Gastrocnemius medialis (tissue), 4 donors: ENCODE measurements around the gene GABRG3.

Experiments
- POLR2A ChIP-seq, 2 donors: fragments of 450-650 bp; IDR thresholded peaks; one replicate each; pipeline ENCODE4 v1.6.1; 2017; ENCODE audit warnings: antibody characterized with exemption in 2 of 2, mild to moderate bottlenecking in 2 of 2, moderate library complexity in 2 of 2
- TF ChIP-seq, protein P1 (sequence below), 5 experiments: fragments of 450-650 bp in 3 of 5; fragments of 200-600 bp in 2 of 5; sonication (generic) in 2 of 5; IDR thresholded peaks in 4 of 5; conservative IDR thresholded peaks in 1 of 5; 1 replicate in 4 of 5; 2 replicates in 1 of 5; pipeline ENCODE4 v1.5.1; 2016 to 2019; ENCODE audit warnings: antibody characterized with exemption in 5 of 5, mild to moderate bottlenecking in 3 of 5, moderate library complexity in 3 of 5

DNA sequence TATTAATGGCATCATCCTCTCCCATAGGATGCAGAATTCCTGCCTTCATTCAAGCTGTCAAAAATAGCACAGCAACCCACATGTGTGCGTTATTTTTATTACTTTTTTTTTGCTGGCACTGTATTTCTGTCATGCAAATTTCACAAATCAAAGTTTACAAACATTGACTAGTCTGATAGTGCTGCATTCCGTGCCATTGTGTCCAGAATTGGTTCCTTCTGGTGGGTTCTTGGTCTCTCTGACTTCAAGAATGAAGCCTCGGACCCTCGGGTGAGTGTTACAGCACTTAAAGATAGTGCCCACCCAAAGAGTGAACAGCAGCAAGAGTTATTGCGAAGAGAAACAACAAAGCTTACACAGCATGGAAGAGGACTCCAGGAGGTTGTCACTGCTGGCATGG is 490.2 kb downstream of the GABRG3 start:
- TF ChIP-seq, protein P1, sequence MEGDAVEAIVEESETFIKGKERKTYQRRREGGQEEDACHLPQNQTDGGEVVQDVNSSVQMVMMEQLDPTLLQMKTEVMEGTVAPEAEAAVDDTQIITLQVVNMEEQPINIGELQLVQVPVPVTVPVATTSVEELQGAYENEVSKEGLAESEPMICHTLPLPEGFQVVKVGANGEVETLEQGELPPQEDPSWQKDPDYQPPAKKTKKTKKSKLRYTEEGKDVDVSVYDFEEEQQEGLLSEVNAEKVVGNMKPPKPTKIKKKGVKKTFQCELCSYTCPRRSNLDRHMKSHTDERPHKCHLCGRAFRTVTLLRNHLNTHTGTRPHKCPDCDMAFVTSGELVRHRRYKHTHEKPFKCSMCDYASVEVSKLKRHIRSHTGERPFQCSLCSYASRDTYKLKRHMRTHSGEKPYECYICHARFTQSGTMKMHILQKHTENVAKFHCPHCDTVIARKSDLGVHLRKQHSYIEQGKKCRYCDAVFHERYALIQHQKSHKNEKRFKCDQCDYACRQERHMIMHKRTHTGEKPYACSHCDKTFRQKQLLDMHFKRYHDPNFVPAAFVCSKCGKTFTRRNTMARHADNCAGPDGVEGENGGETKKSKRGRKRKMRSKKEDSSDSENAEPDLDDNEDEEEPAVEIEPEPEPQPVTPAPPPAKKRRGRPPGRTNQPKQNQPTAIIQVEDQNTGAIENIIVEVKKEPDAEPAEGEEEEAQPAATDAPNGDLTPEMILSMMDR (IDR thresholded peaks at IDR 0.05 in 4 of 5, conservative IDR thresholded peaks at IDR 0.05 in 1 of 5): no peak
- no peak for TF ChIP-seq POLR2A (IDR thresholded peaks at IDR 0.05)
